Measurements from ENCODE around the gene SETBP1. TPM values are rescaled to one million over a fixed set of nuclear protein-coding genes. Genes with fewer than 3 reads are reported as not detected.

The SETBP1 gene
- total RNA-seq, 1 experiment from 2014 or later: 0.05 TPM

DNA sequence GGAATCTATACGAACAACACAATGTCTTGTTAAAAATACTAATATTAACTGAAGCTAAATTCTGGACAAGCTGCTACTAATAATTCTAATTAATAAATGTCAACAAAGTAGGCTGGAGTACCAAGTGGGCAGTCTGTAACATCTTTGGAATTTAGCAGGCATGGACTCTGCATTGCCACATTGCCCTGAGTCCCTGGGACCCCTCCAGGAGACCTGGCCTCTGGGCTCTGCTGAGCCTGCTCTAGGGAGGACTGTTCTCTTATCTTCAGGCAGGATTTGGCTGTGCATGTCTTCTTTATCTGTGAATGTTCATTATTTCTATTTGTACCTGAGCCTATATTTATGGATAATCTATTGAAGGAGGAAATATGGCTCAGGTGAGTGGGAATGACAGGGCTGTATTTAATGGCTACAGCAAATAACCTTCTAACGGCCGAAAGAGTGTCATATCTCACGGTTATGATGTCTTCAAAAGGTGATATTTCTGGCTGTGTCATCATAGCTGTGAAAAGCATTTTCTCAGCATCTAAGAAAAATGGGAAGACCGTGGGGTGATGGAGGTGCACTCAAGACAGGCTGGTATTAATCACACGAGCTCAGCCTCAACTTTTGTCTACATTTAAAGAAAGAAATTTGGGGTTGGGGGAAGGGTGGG, 28.6 kb upstream of the SETBP1 start:
- ChIA-PET CTCF (no interaction called here), RAD21 (ENCODE audit: low non-redundant PET in 1 of 2, low total read pairs in 2 of 2, uncharacterized antibody in 2 of 2, unreplicated experiment in 2 of 2) (no interaction called here), POLR2A (no interaction called here)
- Histone ChIP-seq H3K27me3 (ENCODE audit: insufficient read depth, low read length) (no peaks in the 10 kb centered on the region), H3K4me1 (ENCODE audit: control insufficient read depth in 1 of 2, insufficient read depth in 2 of 2, low read length in 2 of 2) (no peaks in the 10 kb centered on the region), H3K4me3 (replicated peaks in 1 of 2; ENCODE audit: low read depth in 1 of 2, low read length in 2 of 2) (no peak overlapping the region), H3K9me3 (ENCODE audit: control insufficient read depth in 1 of 2, insufficient read depth in 1 of 2, low read depth in 1 of 2, low read length in 2 of 2) (peaks cover 12 to 28% of the 10 kb centered on the region in 2 experiments; a peak in 2 of 4 replicates), H3K4me2 (ENCODE audit: low read length) (no peak overlapping the region), H3K27ac (ENCODE audit: low read depth, low read length) (no peak overlapping the region), H3K36me3 (ENCODE audit: control insufficient read depth in 1 of 2, insufficient read depth in 2 of 2, low read length in 2 of 2) (no peaks in the 10 kb centered on the region), H4K20me1 (ENCODE audit: insufficient read depth) (no peaks in the 10 kb centered on the region), H3K79me2 (ENCODE audit: insufficient read depth, low read length) (no peaks in the 10 kb centered on the region), H2AFZ (ENCODE audit: low read depth, low read length, poor library complexity, severe bottlenecking) (no peak overlapping the region), H3K9me2 (ENCODE audit: insufficient read depth) (no peaks in the 10 kb centered on the region), H3K9ac (ENCODE audit: low read length) (no peak overlapping the region)
- ATAC-seq (no peak), DNase-seq (ENCODE audit: low read depth, low spot score) (no peak)
- TF ChIP-seq POLR2A (IDR thresholded peaks at IDR 0.05; ENCODE audit: borderline replicate concordance, extremely low read depth, insufficient read depth, insufficient read length) (no peak), JUND (IDR thresholded peaks at IDR 0.05) (no peak)
- intact Hi-C loops (cut with micrococcal nuclease): no loop called here
- BruUV-seq (replicated peaks): no TSS peak

DNA sequence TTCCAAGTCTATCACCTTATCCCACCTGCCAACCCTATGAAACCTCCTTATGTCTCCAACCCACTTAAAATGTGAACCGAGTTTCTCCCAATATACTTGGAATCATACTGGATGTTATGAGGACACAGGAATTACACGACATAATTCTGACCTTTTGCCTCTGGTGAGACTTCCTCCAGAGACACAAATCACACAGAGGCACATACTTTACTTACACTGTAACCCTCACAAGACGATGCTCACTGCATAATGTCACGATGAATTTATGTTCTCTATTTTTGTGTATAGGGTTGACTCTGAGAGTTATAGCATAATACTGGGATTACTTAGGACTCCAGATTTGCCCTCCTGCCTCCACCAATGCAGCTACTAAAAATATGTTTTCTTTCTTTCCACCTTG, 28.0 kb upstream of the SETBP1 start:
- peaks cover 11 to 31% of the 10 kb centered on the region in 2 experiments; a peak in 2 of 4 replicates for H3K9me3 ChIP-seq (ENCODE audit: control insufficient read depth in 1 of 2, insufficient read depth in 1 of 2, low read depth in 1 of 2, low read length in 2 of 2)
- TF ChIP-seq CBX3 (IDR thresholded peaks at IDR 0.05; ENCODE audit: low read depth) (no peak), ZFX (IDR thresholded peaks at IDR 0.05) (no peak), RAD21 (IDR thresholded peaks at IDR 0.05; ENCODE audit: low read depth) (no peak), JUND (IDR thresholded peaks at IDR 0.05) (no peak), FOSL1 (IDR thresholded peaks at IDR 0.05; ENCODE audit: low read depth) (no peak), POLR2A (IDR thresholded peaks at IDR 0.05; ENCODE audit: borderline replicate concordance, extremely low read depth, insufficient read depth, insufficient read length) (no peak), ZNF274 (IDR thresholded peaks at IDR 0.05; ENCODE audit: low read depth, low read length) (no peak), EZH2 (IDR thresholded peaks at IDR 0.05) (no peak), EGR1 (IDR thresholded peaks at IDR 0.05; ENCODE audit: low read depth) (no peak), POLR2AphosphoS5 (IDR thresholded peaks at IDR 0.05; ENCODE audit: low read depth, low read length) (no peak), SP1 (IDR thresholded peaks at IDR 0.05; ENCODE audit: low read depth) (no peak)
- TF ChIP-seq, protein P1, sequence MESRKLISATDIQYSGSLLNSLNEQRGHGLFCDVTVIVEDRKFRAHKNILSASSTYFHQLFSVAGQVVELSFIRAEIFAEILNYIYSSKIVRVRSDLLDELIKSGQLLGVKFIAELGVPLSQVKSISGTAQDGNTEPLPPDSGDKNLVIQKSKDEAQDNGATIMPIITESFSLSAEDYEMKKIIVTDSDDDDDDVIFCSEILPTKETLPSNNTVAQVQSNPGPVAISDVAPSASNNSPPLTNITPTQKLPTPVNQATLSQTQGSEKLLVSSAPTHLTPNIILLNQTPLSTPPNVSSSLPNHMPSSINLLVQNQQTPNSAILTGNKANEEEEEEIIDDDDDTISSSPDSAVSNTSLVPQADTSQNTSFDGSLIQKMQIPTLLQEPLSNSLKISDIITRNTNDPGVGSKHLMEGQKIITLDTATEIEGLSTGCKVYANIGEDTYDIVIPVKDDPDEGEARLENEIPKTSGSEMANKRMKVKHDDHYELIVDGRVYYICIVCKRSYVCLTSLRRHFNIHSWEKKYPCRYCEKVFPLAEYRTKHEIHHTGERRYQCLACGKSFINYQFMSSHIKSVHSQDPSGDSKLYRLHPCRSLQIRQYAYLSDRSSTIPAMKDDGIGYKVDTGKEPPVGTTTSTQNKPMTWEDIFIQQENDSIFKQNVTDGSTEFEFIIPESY (IDR thresholded peaks at IDR 0.05; ENCODE audit: extremely low read depth, insufficient replicate concordance, low read length): no peak
- TF ChIP-seq, protein P2, sequence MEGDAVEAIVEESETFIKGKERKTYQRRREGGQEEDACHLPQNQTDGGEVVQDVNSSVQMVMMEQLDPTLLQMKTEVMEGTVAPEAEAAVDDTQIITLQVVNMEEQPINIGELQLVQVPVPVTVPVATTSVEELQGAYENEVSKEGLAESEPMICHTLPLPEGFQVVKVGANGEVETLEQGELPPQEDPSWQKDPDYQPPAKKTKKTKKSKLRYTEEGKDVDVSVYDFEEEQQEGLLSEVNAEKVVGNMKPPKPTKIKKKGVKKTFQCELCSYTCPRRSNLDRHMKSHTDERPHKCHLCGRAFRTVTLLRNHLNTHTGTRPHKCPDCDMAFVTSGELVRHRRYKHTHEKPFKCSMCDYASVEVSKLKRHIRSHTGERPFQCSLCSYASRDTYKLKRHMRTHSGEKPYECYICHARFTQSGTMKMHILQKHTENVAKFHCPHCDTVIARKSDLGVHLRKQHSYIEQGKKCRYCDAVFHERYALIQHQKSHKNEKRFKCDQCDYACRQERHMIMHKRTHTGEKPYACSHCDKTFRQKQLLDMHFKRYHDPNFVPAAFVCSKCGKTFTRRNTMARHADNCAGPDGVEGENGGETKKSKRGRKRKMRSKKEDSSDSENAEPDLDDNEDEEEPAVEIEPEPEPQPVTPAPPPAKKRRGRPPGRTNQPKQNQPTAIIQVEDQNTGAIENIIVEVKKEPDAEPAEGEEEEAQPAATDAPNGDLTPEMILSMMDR (IDR thresholded peaks at IDR 0.05 in 2 of 3, conservative IDR thresholded peaks at IDR 0.05 in 1 of 3; ENCODE audit: borderline replicate concordance in 1 of 3, insufficient read depth in 1 of 3, low read depth in 2 of 3, low read length in 2 of 3): no peak
- TF ChIP-seq, protein P3, sequence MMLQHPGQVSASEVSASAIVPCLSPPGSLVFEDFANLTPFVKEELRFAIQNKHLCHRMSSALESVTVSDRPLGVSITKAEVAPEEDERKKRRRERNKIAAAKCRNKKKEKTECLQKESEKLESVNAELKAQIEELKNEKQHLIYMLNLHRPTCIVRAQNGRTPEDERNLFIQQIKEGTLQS (IDR thresholded peaks at IDR 0.05): no peak
- no peak overlapping the region for H2AFZ ChIP-seq (ENCODE audit: low read depth, low read length, poor library complexity, severe bottlenecking)
- H3K4me3 ChIP-seq (replicated peaks in 1 of 2; ENCODE audit: low read depth in 1 of 2, low read length in 2 of 2): no peak overlapping the region
- no peaks in the 10 kb centered on the region for H4K20me1 ChIP-seq (ENCODE audit: insufficient read depth)
- no peak for DNase-seq (ENCODE audit: low read depth, low spot score)
- H3K36me3 ChIP-seq (ENCODE audit: control insufficient read depth in 1 of 2, insufficient read depth in 2 of 2, low read length in 2 of 2): no peaks in the 10 kb centered on the region
- intact Hi-C loops (cut with micrococcal nuclease): no loop called here
- H3K4me2 ChIP-seq (ENCODE audit: low read length): no peak overlapping the region
- H3K9ac ChIP-seq (ENCODE audit: low read length): no peak overlapping the region
- ATAC-seq: no peak
- H3K79me2 ChIP-seq (ENCODE audit: insufficient read depth, low read length): no peaks in the 10 kb centered on the region
- H3K27ac ChIP-seq (ENCODE audit: low read depth, low read length): no peak overlapping the region
- no peaks in the 10 kb centered on the region for H3K27me3 ChIP-seq (ENCODE audit: insufficient read depth, low read length)
- no peaks in the 10 kb centered on the region for H3K9me2 ChIP-seq (ENCODE audit: insufficient read depth)
- BruUV-seq (replicated peaks): no TSS peak
- H3K4me1 ChIP-seq (ENCODE audit: control insufficient read depth in 1 of 2, insufficient read depth in 2 of 2, low read length in 2 of 2): no peaks in the 10 kb centered on the region
- ChIA-PET POLR2A (no interaction called here), CTCF (no interaction called here), RAD21 (ENCODE audit: low non-redundant PET in 1 of 2, low total read pairs in 2 of 2, uncharacterized antibody in 2 of 2, unreplicated experiment in 2 of 2) (no interaction called here)
